ENCODE results near the gene XRCC1.

DNA sequence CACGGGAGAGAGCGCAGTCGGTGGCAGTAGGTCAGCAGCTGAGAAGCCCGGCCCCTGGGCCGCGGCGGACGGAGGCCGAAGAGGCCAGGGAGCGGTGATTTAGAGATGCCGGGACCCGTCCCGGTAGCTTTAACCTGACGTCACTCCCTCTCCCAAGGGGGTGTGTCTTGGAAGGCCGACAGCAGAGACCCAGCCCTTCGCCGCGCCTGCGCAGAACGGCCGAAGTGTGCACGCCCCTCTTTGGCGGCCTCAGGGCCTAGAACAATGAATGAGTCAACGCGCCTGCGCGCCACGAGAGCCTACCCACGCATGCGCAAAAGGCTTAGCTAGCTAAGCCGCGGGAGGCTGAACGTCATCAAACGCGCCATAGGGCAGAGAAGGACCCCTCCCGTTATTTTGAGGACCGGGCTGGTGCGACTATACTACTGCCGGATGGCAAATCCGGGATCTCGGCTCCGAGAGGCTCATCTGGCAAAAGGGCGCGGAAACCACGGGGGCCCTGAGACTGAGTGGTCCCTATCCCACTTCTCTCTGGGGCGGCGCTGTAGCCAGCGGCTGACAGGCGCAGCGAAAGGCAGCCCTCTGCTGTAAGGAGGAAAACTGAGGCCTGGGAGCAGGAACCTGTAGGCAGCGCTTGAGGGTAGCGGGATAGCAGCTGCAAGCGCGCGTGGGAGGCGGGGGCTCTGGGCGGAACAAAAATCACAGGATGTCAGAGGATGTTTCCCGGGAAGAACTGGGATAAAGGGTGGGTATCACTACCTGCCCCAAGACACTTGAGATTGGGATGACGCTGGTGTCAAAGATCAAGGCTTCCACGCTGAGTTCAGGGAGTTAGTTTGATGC, 20.9 kb upstream of the XRCC1 start, which contains the start of the genes IRGQ and ZNF576:
- TF ChIP-seq, protein P1, sequence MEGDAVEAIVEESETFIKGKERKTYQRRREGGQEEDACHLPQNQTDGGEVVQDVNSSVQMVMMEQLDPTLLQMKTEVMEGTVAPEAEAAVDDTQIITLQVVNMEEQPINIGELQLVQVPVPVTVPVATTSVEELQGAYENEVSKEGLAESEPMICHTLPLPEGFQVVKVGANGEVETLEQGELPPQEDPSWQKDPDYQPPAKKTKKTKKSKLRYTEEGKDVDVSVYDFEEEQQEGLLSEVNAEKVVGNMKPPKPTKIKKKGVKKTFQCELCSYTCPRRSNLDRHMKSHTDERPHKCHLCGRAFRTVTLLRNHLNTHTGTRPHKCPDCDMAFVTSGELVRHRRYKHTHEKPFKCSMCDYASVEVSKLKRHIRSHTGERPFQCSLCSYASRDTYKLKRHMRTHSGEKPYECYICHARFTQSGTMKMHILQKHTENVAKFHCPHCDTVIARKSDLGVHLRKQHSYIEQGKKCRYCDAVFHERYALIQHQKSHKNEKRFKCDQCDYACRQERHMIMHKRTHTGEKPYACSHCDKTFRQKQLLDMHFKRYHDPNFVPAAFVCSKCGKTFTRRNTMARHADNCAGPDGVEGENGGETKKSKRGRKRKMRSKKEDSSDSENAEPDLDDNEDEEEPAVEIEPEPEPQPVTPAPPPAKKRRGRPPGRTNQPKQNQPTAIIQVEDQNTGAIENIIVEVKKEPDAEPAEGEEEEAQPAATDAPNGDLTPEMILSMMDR (IDR thresholded peaks at IDR 0.05), result peak in 2 of 5 experiments; percentile 12 to 19
- TF ChIP-seq POLR2A (IDR thresholded peaks at IDR 0.05), result peak; percentile 93
